IPS-NIHi11 (cell line): ENCODE data around the gene CDK14.

Source experiments
- DNase-seq: peaks from one replicate; pipeline ENCODE4 v3.0.0; 2012; ENCODE audit warnings: mixed read lengths, low spot score

CDK14 gene

DNA sequence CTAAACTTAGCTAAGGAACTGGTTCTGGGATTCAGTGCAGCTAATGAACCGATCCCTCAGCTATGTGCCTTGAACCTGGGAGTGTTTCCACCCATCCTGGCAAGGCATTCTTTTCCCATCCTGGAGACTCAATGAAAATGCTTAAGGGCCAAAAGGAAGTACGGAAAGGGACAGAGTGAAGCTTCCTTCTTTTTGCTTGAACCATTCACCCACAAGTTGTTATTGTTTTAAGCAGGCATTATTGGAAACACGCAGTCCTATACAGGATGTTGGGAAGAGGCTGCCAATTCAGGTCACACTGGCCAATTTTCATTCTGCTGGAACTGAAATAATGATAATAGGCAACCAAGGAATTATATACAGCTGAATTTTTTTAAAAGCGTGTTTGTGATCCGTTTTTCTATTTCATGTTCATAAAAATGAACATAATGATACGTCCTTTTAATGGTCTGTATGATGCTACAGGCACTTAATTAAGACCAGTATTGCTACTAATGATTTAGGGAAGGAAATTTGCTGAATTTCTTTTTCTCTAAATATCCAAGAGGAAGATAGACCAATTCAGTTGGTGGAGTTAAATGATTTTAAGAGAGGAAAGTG, 610.3 kb downstream of the CDK14 start:
- DNase-seq = no peak

DNA sequence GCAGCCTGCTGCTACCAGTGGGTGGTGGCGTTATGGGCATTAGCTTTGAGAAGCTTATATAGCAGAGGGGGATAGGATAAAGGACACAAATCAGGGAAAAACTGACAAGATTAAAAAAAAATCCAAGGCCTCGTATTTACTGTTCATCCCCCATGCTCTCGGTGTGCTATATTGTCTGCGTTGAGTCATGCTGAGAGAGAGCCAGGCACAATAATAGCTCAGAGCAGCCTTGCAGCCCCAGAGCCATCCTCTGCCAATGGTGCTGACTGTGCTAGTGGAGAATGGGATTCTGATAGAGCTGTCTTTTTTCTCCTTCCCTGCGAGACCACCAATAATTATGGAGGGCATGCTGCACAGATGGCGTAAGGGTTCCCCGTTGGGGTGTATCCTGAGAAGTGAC, 616.5 kb downstream of the CDK14 start:
- peak; percentile 19 for DNase-seq

DNA sequence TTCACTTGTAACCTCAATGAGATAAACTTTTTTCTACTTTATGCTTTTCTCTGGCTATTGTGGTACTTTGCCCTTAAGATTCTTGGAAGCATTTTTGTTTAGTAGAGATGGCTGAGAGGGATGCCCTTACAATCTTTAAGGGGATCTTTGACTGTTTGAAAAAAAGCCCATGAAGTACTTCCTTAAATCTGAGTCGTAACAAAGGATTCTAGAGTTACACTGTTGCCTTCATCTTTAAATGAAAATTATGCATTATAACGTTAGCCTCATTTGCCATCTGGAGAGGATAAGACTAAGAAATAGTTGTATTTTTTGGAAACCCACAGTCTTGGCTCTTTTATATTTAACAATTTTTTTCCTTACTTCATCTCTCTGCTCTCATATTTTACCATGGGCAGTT, 630.3 kb downstream of the CDK14 start:
- DNase-seq = no peak

DNA sequence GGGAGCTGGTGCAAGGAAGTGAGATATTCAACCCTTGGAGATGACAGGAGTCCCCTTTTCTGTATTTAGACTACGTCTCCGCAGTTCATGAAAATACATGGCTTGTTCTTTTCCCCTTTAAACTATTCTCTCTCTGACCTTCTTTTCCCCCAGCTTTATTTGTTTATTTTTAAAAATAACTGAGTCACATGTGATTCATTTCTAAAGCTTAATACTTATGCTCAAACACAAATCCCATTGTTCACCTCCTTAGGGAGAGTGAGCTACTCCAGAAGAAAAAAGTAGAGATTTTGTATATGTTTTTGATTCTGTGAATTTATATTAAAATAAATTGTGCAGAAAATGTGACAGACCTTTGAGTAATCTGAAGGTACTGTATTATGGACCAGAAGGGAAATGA, 632.2 kb downstream of the CDK14 start:
- no peak for DNase-seq

DNA sequence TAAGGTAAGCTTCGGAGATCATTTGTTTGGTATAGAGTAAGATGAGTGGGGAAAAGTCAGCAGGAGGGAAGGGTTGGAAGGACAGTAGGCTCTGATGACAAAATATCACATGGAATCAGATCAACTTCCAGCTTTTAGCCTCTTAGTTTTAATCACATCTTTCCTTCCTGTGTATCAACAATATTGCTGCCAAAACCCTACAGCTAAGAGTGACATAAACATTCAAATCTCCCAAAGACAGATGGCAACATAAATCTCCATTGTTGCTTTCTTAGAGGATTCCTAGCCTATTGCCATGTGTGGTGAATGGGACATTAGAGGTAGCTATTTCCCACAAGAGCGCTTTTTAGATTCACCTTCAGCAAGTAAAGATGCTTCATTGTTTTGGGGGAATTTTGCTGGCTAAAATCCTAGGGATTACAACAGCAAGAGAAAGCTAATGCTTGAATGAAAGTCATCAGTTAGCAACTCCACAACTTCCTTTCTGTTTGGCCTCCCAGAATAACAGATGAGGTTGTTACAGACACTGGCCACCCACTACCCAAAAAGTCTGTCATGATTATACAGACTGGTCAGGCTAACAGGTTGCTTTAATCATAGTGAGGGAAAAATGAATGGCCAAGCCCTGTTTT, 632.9 kb downstream of the CDK14 start:
- no peak for DNase-seq

DNA sequence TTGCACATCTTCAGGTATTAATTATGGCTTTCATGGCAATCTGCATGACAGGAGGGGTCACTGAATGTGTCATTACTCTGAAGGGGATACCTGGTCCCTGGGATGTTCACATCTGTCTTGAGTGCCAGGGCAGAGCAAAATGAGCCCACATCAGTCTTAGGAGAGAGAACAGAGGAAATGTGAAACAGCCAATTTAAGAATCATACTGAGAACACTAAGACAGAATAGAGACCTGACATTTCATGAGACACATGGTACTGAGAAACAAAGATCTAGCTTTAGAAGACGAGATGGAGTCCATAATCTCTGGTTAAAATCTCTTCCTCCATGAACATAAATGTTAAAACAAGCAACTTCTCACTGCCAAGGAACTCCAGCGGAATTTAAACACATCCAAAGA, 634.0 kb downstream of the CDK14 start:
- DNase-seq = no peak

DNA sequence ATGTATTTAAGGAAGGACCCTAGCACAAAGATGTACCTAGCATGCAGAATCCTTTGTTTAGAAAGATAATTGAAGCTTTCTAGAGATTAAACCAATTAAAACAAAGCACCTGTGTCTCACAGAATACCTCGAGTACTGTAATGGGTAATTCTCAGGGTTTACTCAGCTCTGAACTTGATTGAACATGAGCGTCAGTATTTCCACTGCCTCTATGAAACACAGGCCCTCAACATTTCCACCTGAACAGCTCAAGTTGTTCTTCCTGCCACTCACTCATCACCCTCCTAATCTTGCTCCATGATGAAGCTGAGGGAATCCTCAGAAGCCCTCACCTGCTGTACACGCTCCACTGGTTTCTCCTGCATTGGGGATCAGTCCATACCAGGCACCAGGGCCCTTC, 634.4 kb downstream of the CDK14 start:
- DNase-seq = no peak

DNA sequence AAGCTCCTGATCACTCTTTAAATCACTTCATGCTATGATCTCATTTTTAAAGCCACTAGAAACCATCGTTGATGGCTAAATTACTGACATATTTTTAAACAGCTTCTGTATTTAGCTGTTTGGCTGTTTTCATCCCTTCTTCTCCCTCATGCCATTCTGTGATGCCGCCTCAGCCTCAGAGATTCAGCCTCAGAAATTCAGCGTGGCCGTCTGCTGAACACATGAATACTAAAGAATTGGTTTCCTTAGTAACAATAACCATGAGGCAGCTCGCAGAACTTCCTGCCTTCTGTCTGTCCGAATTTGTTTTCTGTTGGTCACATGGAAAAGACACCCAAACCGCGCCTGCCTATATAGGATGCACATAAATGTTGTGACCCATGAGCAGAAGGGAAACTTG, 637.1 kb downstream of the CDK14 start:
- no peak for DNase-seq

DNA sequence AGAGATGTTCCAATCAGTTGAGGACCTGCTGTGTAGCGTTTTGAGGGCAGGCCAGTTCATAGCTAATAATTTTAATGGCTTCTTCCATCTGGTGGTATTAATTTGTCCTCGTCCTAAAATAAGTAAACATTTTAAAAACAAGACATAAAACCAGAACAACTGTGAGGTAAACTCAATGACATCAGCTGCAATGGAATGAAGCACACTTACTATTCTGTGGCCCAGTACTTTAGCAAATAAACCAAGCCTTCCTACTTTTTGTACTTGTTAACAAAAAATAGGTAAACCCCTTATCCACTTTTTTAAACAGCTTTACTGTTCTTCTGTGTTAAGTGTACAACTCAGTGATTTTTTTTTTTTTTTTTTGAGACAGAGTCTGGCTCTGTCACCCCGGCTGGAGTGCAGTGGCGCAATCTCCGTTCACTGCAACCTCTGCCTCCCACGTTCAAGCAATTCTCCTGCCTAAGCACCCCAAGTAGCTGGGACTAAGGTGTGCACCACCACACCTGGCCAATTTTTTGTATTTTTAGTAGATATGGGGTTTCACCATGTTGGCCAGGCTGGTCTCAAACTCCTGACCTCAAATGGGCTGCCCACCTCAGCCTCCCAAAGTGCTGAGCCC, 639.2 kb downstream of the CDK14 start:
- no peak for DNase-seq

DNA sequence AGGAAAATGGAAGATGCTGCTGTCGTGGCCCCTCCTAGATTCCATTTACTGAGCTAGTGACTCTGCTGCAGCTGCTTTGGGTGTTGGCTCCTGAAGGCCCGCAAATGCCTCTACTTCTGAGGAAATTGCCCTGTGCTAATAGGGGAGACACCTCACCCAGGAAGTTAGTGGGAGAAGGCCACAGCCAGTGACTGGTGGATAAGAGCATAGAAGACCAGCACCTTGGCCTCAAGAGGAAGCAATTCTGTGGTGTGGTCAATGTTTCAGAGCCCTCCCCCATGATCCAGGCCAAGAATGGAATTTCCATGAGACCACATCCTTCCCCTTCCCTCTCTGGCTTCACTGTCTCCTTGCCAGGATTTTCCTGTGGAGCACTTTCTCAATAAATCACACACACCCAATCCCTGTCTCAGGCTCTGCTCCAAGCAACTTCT, 643.1 kb downstream of the CDK14 start:
- no peak for DNase-seq

DNA sequence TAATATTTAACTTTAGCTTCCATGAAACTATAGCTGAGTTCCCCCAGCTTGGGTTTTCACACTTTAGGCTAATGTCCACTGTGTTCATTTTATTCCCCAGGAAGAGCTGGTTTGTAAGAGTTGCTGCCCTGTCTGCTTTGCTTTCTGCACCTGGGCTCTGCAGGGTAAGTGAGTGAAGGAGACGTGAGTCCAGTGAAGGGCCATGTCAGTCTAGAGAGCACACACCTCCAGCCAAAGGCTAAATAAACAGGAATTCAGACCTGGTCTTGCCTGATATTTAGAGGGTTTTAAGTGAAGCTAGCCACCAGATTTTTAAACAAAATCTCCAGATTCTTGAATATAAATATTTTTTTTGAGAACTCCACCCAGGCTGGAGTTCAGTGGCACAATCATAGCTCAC, 643.7 kb downstream of the CDK14 start:
- DNase-seq = no peak

DNA sequence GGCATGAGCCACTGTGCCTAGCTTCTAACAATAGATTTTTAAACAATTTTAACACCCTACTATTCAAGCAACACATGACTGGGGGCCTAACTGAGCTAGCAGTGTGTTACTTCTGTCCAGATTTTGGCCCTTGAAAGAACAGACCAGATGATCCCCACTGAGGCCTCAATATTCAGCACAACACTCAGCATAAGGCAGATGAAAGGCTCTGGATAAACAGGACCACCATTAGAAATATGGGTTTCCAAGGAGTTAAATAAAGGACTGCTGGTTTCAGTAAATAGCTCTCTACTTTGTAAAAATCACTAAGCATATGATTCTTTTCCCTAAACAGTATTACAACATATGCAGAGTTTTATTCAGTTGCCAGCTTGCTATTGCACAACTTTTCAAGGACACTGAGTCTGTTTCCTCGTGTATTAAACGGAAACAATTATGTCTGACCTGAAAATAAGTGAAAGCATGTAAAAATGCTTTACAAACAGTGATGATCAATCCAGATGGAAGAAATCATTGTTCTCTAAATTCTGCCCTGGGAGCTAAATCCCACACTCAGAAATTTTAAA, 644.3 kb downstream of the CDK14 start:
- DNase-seq = no peak

DNA sequence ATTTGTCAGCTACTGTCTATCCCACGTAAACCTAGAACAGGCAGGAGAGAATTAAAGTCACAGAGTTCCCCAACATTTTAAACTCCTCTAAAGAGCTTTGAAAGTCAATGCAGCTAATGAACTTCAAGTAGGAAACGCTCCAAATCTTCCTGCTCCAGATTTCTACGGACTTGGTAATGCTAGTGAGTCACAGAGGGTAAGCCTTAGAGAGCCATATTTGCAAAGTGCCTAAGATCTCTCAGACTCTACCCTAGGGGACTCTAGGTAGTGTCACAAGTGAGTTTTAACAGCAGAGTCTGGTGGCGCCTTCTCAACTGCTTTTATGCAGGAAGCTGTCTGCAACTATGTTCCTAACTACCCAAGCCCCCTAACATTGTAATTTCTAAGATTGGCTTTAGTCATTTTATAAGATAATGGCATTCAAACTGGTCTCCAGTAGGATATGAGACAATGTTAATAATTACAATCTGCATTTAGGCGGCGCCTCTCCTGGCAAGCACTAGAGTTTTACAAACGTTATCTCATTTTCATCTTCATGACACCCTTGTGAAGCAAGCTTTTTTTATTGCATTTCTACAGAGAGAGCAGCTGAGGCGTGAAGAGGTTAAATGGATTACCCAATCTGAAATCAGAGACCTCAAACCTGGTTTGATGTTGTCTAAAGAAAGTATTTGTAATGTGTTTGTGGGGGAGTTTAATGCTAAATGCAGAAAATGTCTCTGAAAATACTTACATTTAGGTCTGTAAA, 646.1 kb downstream of the CDK14 start:
- no peak for DNase-seq

DNA sequence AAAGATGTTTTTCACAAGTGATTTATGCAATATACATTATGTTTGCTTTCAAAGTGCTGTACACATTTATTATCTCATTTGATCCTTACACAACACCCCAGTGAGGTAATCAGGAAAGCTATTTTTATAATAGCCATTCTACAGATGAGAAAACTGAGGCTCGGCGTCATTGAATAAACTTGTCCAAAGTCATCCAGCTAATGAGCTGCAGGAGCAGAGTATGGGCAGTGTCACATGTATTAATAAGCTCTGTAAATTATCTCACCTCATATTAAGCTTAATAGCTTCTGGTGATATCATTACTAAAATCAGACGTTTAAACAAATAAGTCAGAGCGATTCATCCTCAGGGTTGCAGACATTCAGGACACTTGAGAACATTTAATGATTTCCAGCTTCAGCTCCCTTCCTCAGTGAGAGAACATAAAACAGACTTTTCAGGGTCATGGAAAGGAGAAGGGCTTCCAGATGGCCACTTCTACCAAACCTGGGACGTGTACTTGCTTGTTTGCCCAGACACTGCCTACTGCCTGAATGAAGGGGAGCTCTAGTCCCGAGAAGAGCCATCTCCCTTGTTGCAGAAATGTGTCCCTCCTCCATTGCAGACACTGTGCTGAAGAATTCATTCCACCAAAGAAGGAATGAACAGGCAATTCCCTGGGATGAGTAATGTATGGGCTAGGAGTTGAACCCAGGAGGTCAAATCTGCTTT, 647.6 kb downstream of the CDK14 start:
- no peak for DNase-seq

DNA sequence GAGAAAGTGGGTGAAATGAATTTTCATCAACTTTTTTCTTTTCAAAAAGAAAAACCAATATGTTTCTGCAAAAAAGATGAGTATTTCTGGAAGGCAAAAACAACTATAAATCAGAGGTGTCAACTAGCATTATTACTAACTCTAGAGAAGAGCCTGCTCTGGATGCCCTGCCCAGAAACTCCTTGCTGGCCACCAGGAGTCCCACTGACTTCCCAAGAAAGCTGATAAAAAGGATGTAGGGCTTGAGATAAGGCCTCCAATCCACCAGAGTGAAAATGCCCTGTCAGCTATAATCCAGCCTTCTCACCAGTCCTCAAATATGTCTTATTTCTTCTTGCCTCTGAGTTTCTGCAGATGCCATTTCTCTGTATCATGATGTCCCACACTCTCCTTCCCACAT, 651.4 kb downstream of the CDK14 start:
- DNase-seq = no peak

DNA sequence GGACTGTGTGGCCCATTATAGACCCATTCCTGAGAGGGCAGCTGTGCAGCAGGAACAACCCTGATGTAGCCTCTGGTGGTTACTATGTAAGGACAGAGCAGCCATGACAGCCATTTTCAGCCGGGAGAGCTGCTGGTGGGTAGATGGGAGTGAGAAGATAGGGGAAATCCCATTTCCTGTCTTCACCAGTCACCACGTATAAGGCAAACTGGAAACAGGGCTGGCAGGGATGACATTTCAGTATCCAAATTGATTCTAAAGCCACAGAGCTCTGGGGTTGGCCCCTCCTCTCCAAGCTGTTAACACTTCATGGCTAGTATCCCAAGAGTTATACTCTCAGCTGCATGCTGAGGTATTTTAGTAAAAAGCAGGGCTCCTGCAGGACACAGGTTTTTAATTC, 652.9 kb downstream of the CDK14 start:
- DNase-seq = no peak

DNA sequence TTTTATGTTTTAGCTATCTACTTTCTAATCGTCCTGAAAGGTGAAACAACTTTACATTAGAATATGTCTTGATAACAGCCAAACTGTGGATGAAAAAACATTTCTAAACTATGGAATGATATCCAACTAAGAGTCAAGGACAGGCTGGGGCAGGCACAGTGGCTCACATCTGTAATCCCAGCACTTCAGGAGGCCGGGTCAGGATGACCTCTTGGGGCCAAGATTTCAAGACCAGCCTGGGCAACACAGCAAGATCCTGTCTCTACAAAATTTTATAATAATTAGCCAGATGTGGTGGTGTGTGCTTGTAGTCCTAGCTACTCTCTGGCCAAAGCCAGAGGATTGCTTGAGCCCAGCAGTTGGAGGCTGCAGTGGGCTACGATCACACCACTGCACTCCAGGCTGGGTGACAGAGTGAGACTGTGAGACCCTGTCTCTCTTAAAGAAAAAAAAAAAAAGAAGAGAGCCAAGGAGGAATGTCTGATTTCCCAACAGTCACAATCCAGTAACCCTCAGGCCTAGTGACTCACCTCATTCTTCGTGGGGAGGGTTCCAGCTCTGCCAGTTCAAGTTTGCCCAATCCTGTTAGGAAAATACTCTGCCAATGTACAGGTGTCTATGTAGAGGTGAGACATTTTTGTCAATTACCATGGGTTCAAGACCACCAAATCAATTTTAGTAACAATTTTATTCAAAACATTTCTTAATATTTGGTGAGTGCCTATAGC, 653.5 kb downstream of the CDK14 start:
- DNase-seq = no peak

DNA sequence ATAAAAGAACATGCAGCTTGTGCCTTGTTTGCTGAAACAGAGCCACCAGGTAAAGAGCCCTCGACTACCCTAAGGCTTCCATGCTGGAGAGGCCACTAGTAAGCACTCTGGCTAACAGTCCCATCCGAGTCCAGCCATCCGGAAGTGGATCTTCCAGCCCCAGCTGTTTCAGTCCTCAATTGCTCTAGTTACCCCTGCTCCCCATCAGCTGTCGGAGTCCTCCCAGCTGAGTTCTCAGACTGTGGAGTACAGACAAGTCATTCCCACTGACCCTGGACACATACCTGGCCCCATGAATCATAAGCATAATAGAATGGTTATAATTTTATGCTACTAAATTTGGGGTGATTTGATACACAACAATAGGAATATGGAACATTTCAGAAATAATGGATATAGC, 654.6 kb downstream of the CDK14 start:
- no peak for DNase-seq

DNA sequence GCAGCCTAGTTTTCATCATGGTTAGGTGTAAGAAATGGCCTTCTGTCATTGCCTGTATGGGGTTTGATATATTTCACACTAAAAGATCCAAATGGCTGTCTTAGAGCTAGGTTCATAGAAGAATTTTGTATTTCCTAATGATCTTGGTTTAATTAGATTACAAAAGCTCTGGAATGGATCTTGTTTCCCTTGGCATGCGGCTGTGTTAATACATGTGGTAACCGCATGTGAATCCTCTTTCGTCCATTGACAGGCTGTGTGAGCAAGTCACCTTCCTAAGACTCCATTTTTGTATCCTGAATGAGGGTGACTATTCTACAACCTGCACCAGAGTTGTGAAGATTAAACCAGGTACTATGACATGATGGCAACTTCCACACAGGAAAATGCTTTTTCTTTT, 655.8 kb downstream of the CDK14 start:
- no peak for DNase-seq
